SK-N-SH treated with all-trans-retinoic acid at 6 μM for 48 hours (cell line): ENCODE data around the gene TAS2R50.

Source experiments
- ATAC-seq: fragments of 200-7000 bp; cut with Tn5 transposase; 3 replicates; pipeline ENCODE4 v1.9.1; 2020; ENCODE audit warnings: mild to moderate bottlenecking, moderate library complexity
- ARNTL ChIP-seq: fragments of 450-650 bp; formaldehyde crosslinking; IDR thresholded peaks from 2 replicates; pipeline ENCODE4 v1.5.0; 2020; ENCODE audit warnings: low read depth, mild to moderate bottlenecking, moderate library complexity, borderline replicate concordance
- BACH2 ChIP-seq: fragments of 250-450 bp; sonication (Bioruptor Pico); IDR thresholded peaks from 2 replicates; pipeline ENCODE4 v1.9.0; 2021; ENCODE audit warnings: mild to moderate bottlenecking, borderline replicate concordance
- CSDC2 ChIP-seq: fragments of 250-450 bp; sonication (Bioruptor Pico); IDR thresholded peaks from 2 replicates; pipeline ENCODE4 v1.5.0; 2020; ENCODE audit warnings: mild to moderate bottlenecking, moderate library complexity
- ESRRG ChIP-seq: fragments of 250-450 bp; sonication (Bioruptor Pico); IDR thresholded peaks from 2 replicates; pipeline ENCODE4 v1.6.1; 2021; ENCODE audit warnings: mild to moderate bottlenecking
- GLIS3 ChIP-seq: fragments of 250-450 bp; sonication (Bioruptor Pico); IDR thresholded peaks from 2 replicates; pipeline ENCODE4 v1.5.0; 2020; ENCODE audit warnings: mild to moderate bottlenecking, moderate library complexity
- ISL1 ChIP-seq: fragments of 250-450 bp; sonication (Bioruptor Pico); IDR thresholded peaks from 2 replicates; pipeline ENCODE4 v2.1.2; 2022; ENCODE audit warnings: mild to moderate bottlenecking, moderate library complexity
- OSR1 ChIP-seq: fragments of 250-450 bp; sonication (Bioruptor Pico); IDR thresholded peaks from 2 replicates; pipeline ENCODE4 v1.8.0; 2022; ENCODE audit warnings: moderate library complexity, mild to moderate bottlenecking, inconsistent platforms
- PATZ1 ChIP-seq: fragments of 250-450 bp; sonication (Bioruptor Pico); IDR thresholded peaks from 2 replicates; pipeline ENCODE4 v1.8.0; 2020; ENCODE audit warnings: mild to moderate bottlenecking, moderate library complexity, borderline replicate concordance
- POU6F1 ChIP-seq: fragments of 250-450 bp; sonication (Bioruptor Pico); IDR thresholded peaks from 2 replicates; pipeline ENCODE4 v1.8.0; 2021; ENCODE audit warnings: low read depth, mild to moderate bottlenecking, moderate library complexity, borderline replicate concordance
- PPARA ChIP-seq: fragments of 250-450 bp; sonication (Bioruptor Pico); IDR thresholded peaks from 2 replicates; pipeline ENCODE4 v1.5.0; 2020; ENCODE audit warnings: mild to moderate bottlenecking, borderline replicate concordance
- RARB ChIP-seq: fragments of 250-450 bp; sonication (Bioruptor Pico); IDR thresholded peaks from 2 replicates; pipeline ENCODE4 v1.8.0; 2021; ENCODE audit warnings: mild to moderate bottlenecking, moderate library complexity
- SNAI2 ChIP-seq: fragments of 250-450 bp; sonication (Bioruptor Pico); IDR thresholded peaks from 2 replicates; pipeline ENCODE4 v1.5.0; 2020; ENCODE audit warnings: mild to moderate bottlenecking, moderate library complexity
- TOX ChIP-seq: fragments of 250-450 bp; sonication (Bioruptor Pico); IDR thresholded peaks from 2 replicates; pipeline ENCODE4 v1.8.0; 2021; ENCODE audit warnings: mild to moderate bottlenecking, moderate library complexity, borderline replicate concordance
- ZC3H10 ChIP-seq: fragments of 250-450 bp; sonication (Bioruptor Pico); IDR thresholded peaks from 2 replicates; pipeline ENCODE4 v1.5.1; 2021; ENCODE audit warnings: mild to moderate bottlenecking, moderate library complexity
- ZFP3 ChIP-seq: fragments of 250-450 bp; sonication (Bioruptor Pico); IDR thresholded peaks from 2 replicates; pipeline ENCODE4 v1.5.0; 2020; ENCODE audit warnings: mild to moderate bottlenecking, moderate library complexity
- ZFP30 ChIP-seq: fragments of 450-650 bp; formaldehyde crosslinking; IDR thresholded peaks from 2 replicates; pipeline ENCODE4 v1.5.0; 2022; ENCODE audit warnings: mild to moderate bottlenecking, moderate library complexity
- ZNF565 ChIP-seq: fragments of 450-650 bp; formaldehyde crosslinking; conservative IDR thresholded peaks from 2 replicates; pipeline ENCODE4 v1.5.0; 2020; ENCODE audit warnings: low read depth, mild to moderate bottlenecking, moderate library complexity
- ZNF70 ChIP-seq: fragments of 450-650 bp; formaldehyde crosslinking; IDR thresholded peaks from 2 replicates; pipeline ENCODE4 v1.5.0; 2020; ENCODE audit warnings: mild to moderate bottlenecking, moderate library complexity
- ZNF8 ChIP-seq: fragments of 450-650 bp; formaldehyde crosslinking; IDR thresholded peaks from 2 replicates; pipeline ENCODE4 v1.5.0; 2020; ENCODE audit warnings: mild to moderate bottlenecking, moderate library complexity
- TF ChIP-seq, protein P1 (sequence below): fragments of 250-450 bp; sonication (Bioruptor Pico); IDR thresholded peaks from 2 replicates; pipeline ENCODE4 v1.5.0; 2020; ENCODE audit warnings: mild to moderate bottlenecking, moderate library complexity
- TF ChIP-seq, protein P2 (sequence below): fragments of 250-450 bp; sonication (Bioruptor Pico); IDR thresholded peaks from 2 replicates; pipeline ENCODE4 v1.5.1; 2021; ENCODE audit warnings: mild to moderate bottlenecking, moderate library complexity
- TF ChIP-seq, protein P3 (sequence below): fragments of 250-450 bp; sonication (Bioruptor Pico); IDR thresholded peaks from 2 replicates; pipeline ENCODE4 v1.5.1; 2020; ENCODE audit warnings: low read depth, mild to moderate bottlenecking, moderate library complexity

The TAS2R50 gene

GRCh38 chr12:10989107-10989506 lies 2.4 kb upstream of the TAS2R50 start:
- no peak for ATAC-seq
- TF ChIP-seq ZNF565 (no peak), ISL1 (CRISPR knock-in tag) (no peak), ESRRG (no peak), ZC3H10 (CRISPR knock-in tag) (no peak), ZNF8 (CRISPR knock-in tag) (no peak), CSDC2 (CRISPR knock-in tag) (no peak), PATZ1 (CRISPR knock-in tag) (no peak), ZFP30 (CRISPR knock-in tag) (no peak), SNAI2 (no peak), RARB (CRISPR knock-in tag) (no peak), PPARA (no peak), ZNF70 (CRISPR knock-in tag) (no peak), BACH2 (CRISPR knock-in tag) (no peak), TOX (no peak)
- TF ChIP-seq, protein P1, sequence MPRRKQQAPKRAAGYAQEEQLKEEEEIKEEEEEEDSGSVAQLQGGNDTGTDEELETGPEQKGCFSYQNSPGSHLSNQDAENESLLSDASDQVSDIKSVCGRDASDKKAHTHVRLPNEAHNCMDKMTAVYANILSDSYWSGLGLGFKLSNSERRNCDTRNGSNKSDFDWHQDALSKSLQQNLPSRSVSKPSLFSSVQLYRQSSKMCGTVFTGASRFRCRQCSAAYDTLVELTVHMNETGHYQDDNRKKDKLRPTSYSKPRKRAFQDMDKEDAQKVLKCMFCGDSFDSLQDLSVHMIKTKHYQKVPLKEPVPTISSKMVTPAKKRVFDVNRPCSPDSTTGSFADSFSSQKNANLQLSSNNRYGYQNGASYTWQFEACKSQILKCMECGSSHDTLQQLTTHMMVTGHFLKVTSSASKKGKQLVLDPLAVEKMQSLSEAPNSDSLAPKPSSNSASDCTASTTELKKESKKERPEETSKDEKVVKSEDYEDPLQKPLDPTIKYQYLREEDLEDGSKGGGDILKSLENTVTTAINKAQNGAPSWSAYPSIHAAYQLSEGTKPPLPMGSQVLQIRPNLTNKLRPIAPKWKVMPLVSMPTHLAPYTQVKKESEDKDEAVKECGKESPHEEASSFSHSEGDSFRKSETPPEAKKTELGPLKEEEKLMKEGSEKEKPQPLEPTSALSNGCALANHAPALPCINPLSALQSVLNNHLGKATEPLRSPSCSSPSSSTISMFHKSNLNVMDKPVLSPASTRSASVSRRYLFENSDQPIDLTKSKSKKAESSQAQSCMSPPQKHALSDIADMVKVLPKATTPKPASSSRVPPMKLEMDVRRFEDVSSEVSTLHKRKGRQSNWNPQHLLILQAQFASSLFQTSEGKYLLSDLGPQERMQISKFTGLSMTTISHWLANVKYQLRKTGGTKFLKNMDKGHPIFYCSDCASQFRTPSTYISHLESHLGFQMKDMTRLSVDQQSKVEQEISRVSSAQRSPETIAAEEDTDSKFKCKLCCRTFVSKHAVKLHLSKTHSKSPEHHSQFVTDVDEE, result no peak

DNA sequence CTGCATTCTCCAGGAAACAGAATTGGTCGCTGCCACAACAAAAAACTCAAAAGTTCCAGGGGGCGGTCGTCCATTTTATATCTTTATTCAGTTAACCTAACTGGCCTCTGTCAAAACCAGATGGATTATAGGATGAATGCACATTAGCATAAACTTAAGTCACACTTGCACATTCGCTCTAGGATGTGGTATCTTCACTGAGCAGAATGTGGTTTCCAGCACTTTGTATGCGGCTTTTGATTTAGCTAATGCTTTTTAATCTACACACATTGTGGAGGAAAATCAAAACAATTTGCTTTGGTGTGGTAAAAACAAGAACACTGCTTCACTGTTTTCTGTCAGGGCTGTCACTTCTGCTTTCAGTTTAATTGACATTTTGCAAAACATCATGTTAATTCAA lies 4.5 kb downstream of the TAS2R50 start:
- no peak for TF ChIP-seq ZNF565
- TF ChIP-seq ZNF8 (CRISPR knock-in tag), result no peak
- TF ChIP-seq PPARA, result no peak
- TF ChIP-seq OSR1, result no peak
- TF ChIP-seq GLIS3 (CRISPR knock-in tag), result no peak
- TF ChIP-seq TOX, result no peak
- TF ChIP-seq ZFP3 (CRISPR knock-in tag), result no peak
- no peak for ATAC-seq

GRCh38 chr12:10974965-10975364 lies 11.7 kb downstream of the TAS2R50 start:
- TF ChIP-seq ZC3H10 (CRISPR knock-in tag), result no peak
- no peak for TF ChIP-seq ISL1 (CRISPR knock-in tag)
- TF ChIP-seq ZNF565, result no peak
- TF ChIP-seq ZNF70 (CRISPR knock-in tag), result no peak
- no peak for TF ChIP-seq ESRRG
- TF ChIP-seq RARB (CRISPR knock-in tag), result no peak
- no peak for TF ChIP-seq PATZ1 (CRISPR knock-in tag)
- no peak for TF ChIP-seq ZFP3 (CRISPR knock-in tag)
- TF ChIP-seq TOX, result no peak
- TF ChIP-seq, protein P2, sequence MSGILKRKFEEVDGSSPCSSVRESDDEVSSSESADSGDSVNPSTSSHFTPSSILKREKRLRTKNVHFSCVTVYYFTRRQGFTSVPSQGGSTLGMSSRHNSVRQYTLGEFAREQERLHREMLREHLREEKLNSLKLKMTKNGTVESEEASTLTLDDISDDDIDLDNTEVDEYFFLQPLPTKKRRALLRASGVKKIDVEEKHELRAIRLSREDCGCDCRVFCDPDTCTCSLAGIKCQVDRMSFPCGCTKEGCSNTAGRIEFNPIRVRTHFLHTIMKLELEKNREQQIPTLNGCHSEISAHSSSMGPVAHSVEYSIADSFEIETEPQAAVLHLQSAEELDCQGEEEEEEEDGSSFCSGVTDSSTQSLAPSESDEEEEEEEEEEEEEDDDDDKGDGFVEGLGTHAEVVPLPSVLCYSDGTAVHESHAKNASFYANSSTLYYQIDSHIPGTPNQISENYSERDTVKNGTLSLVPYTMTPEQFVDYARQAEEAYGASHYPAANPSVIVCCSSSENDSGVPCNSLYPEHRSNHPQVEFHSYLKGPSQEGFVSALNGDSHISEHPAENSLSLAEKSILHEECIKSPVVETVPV (CRISPR knock-in tag), result no peak
- TF ChIP-seq, all 23 proteins: peak for 0
- ATAC-seq, result no peak

DNA sequence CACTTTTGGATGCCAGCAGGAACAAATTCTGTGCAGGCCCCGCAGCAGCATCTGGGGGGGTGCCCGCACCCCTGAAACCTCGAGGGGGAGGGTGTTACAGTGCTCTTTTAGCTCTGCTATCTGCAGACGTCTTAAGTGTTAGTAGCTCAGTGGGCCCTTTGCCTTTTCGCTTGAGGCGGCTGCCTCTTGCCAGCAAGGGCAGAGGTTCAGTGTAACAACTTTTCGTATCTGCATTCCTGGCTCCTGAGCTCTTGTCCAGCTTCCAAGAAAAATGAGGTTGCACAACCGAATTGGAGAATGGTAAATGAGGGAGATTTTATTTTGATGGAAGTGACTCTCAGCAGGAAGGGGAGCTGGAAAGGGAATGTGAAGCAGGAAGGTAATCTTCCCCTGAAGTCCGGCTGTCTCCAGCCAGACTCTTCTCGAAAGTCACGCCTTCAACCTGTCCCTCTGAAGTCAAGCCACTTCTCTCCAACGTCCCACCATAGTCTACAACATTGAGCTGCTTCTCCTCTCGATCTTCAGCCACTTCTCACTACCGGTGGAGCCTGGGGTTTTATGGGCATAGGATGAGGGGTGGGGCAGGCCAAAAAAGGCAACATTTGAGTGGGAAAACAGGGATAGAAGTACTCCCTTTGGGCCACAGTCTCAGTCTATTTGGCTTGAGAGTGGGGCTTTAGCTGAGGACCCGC lies 17.8 kb downstream of the TAS2R50 start:
- ATAC-seq, result no peak
- TF ChIP-seq ESRRG, result no peak
- no peak for TF ChIP-seq ZNF565
- no peak for TF ChIP-seq ARNTL (CRISPR knock-in tag)
- TF ChIP-seq, protein P3, sequence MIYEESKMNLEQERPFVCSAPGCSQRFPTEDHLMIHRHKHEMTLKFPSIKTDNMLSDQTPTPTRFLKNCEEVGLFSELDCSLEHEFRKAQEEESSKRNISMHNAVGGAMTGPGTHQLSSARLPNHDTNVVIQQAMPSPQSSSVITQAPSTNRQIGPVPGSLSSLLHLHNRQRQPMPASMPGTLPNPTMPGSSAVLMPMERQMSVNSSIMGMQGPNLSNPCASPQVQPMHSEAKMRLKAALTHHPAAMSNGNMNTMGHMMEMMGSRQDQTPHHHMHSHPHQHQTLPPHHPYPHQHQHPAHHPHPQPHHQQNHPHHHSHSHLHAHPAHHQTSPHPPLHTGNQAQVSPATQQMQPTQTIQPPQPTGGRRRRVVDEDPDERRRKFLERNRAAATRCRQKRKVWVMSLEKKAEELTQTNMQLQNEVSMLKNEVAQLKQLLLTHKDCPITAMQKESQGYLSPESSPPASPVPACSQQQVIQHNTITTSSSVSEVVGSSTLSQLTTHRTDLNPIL (CRISPR knock-in tag), result no peak
- TF ChIP-seq PPARA, result no peak
- TF ChIP-seq, protein P1, result no peak
- no peak for TF ChIP-seq BACH2 (CRISPR knock-in tag)
- TF ChIP-seq POU6F1 (CRISPR knock-in tag), result no peak
